ENCODE results near the gene GPR152.

- TF ChIP-seq CTCF (IDR thresholded peaks at IDR 0.05) = no peak
- TF ChIP-seq NR3C1 (IDR thresholded peaks at IDR 0.05) = no peak
- TF ChIP-seq EP300 (IDR thresholded peaks at IDR 0.05) = no peak
Observed at GRCh38 chr11:67495234-67496005, 42.9 kb upstream of the GPR152 start.

Data from A549 (cell line).